B cell (primary cell): ENCODE measurements around the gene HSD3B2. TPM values are rescaled to one million over a fixed set of nuclear protein-coding genes. Genes with fewer than 3 reads are reported as not detected.

Source experiments
- ATAC-seq: fragments of 200-7000 bp; cut with Tn5 transposase; one replicate; pipeline ENCODE4 v1.10.0; 2021; ENCODE audit warnings: low read depth, mild to moderate bottlenecking, moderate number of reproducible peaks, moderate library complexity
- CTCF ChIA-PET: fragments of 350-600 bp; sonication (Branson Sonifier 250); formaldehyde crosslinking; loops from one replicate; lab custom pipeline; 2021; ENCODE audit warnings: antibody characterized with exemption, inconsistent platforms; lab: Charles Lee
- POLR2A ChIA-PET: fragments of 350-600 bp; sonication (Branson Sonifier 250); formaldehyde crosslinking; loops from one replicate; lab custom pipeline; 2021; ENCODE audit warnings: antibody characterized with exemption; lab: Charles Lee
- DNase-seq: peaks from one replicate; pipeline ENCODE4 v3.0.0; 2013
- H2AFZ ChIP-seq: 2 replicates; pipeline ENCODE4 v1.6.1; 2012; ENCODE audit warnings: mild to moderate bottlenecking, low read depth, low read length; ENCODE audit not compliant: insufficient read depth, poor library complexity, severe bottlenecking
- H3K27ac ChIP-seq, 2 donors: 1 replicate in 1 of 2; 2 replicates in 1 of 2; pipeline ENCODE4 v1.5.1; 2012 to 2013; ENCODE audit warnings: low read length in 2 of 2, mild to moderate bottlenecking in 2 of 2, moderate library complexity in 1 of 2
- H3K27me3 ChIP-seq, 4 experiments: fragments of 200-600 bp in 1 of 4; sonication (generic) in 1 of 4; replicated peaks in 1 of 4; 1 replicate in 2 of 4; 2 replicates in 2 of 4; pipeline versions ENCODE4 v1.6.1 to v1.7.0; 2013 to 2016; ENCODE audit warnings: low read length in 3 of 4, mild to moderate bottlenecking in 2 of 4, mixed read lengths in 1 of 4, moderate library complexity in 1 of 4; ENCODE audit not compliant: insufficient read depth in 4 of 4, control insufficient read depth in 3 of 4; ENCODE audit errors: control extremely low read depth in 1 of 4
- H3K36me3 ChIP-seq, 2 experiments: replicated peaks in 1 of 2; 1 replicate in 1 of 2; 2 replicates in 1 of 2; pipeline versions ENCODE4 v1.6.1 to v1.7.1; 2013; ENCODE audit warnings: low read length in 1 of 2; ENCODE audit not compliant: insufficient read depth in 2 of 2, control insufficient read depth in 1 of 2; ENCODE audit errors: control extremely low read depth in 1 of 2, extremely low read depth in 1 of 2
- H3K4me1 ChIP-seq, 2 donors: fragments of 200-600 bp in 1 of 2; sonication (generic) in 1 of 2; 1 replicate in 1 of 2; 2 replicates in 1 of 2; pipeline versions ENCODE4 v1.5.1 to v1.6.1; 2013 to 2017; ENCODE audit warnings: low read length in 2 of 2; ENCODE audit not compliant: control insufficient read depth in 2 of 2, insufficient read depth in 2 of 2
- H3K4me2 ChIP-seq: replicated peaks from 2 replicates; pipeline ENCODE3; 2012; ENCODE audit warnings: mild to moderate bottlenecking, low read depth, low read length; ENCODE audit not compliant: poor library complexity, severe bottlenecking
- H3K4me3 ChIP-seq, 5 experiments: fragments of 200-600 bp in 1 of 5; sonication (generic) in 1 of 5; 1 replicate in 3 of 5; 2 replicates in 2 of 5; pipeline versions ENCODE4 v1.5.1 to v1.7.0; 2011 to 2016; ENCODE audit warnings: low read length in 4 of 5, mild to moderate bottlenecking in 4 of 5, low read depth in 2 of 5, control low read depth in 1 of 5, moderate library complexity in 1 of 5; ENCODE audit not compliant: insufficient read depth in 1 of 5; ENCODE audit errors: control extremely low read depth in 1 of 5, extremely low read depth in 1 of 5
- H3K79me2 ChIP-seq: fragments of 200-600 bp; sonication (generic); one replicate; pipeline ENCODE4 v1.6.0; 2016; ENCODE audit warnings: low read length; ENCODE audit not compliant: control insufficient read depth, insufficient read depth
- H3K9ac ChIP-seq: fragments of 200-600 bp; sonication (generic); 2 replicates; pipeline ENCODE4 v1.6.1; 2017; ENCODE audit warnings: mild to moderate bottlenecking, low read length, moderate library complexity
- H3K9me3 ChIP-seq, 3 donors: one replicate each; pipeline versions ENCODE4 v1.6.1 to v1.7.1; 2013; ENCODE audit warnings: low read length in 2 of 3; ENCODE audit not compliant: control insufficient read depth in 2 of 3, insufficient read depth in 1 of 3; ENCODE audit errors: control extremely low read depth in 1 of 3
- H4K20me1 ChIP-seq: 2 replicates; pipeline ENCODE4 v1.6.0; 2012; ENCODE audit warnings: mild to moderate bottlenecking, low read length; ENCODE audit not compliant: insufficient read depth, control insufficient read depth, poor library complexity, severe bottlenecking
- H3K27ac Mint-ChIP-seq: one replicate; pipeline ENCODE4 v1.8.0; 2021; ENCODE audit warnings: mixed read lengths
- H3K27me3 Mint-ChIP-seq: one replicate; pipeline ENCODE4 v1.8.0; 2021; ENCODE audit warnings: mixed read lengths
- H3K4me1 Mint-ChIP-seq: one replicate; pipeline ENCODE4 v1.8.0; 2021; ENCODE audit warnings: mixed read lengths
- H3K4me3 Mint-ChIP-seq: one replicate; pipeline ENCODE4 v1.8.0; 2021; ENCODE audit warnings: mixed read lengths
- H3K9me3 Mint-ChIP-seq: one replicate; pipeline ENCODE4 v1.8.0; 2022; ENCODE audit warnings: mixed read lengths; ENCODE audit not compliant: insufficient read depth
- EZH2 ChIP-seq: IDR thresholded peaks from 2 replicates; pipeline ENCODE4 v1.6.1; 2012; ENCODE audit warnings: borderline replicate concordance, low read depth, mild to moderate bottlenecking, moderate library complexity, low read length; ENCODE audit not compliant: insufficient read depth, poor library complexity, severe bottlenecking
- WGBS: methylation state at CpG from one replicate; pipeline ENCODE4 v1.1.5; 2013; ENCODE audit warnings: missing lambda C conversion rate; ENCODE audit not compliant: insufficient coverage; 5-methylcytosine and 5-hydroxymethylcytosine counted together
- intact Hi-C: fragments of 100-400 bp; cut with micrococcal nuclease; formaldehyde crosslinking; loops from one replicate; pipeline ENCODE4 v1.10.0; 2022
- polyA plus RNA-seq: library from polyadenylated mRNA; depleted of rRNA; stranded (reverse); fragments of >200 nt; gene quantifications from 2 replicates; pipeline ENCODE4 v1.2.3, GENCODE V29; 2012
- total RNA-seq, 2 donors: library from RNA; stranded (reverse); fragments of 120-200 nt in 1 of 2; gene quantifications; 1 replicate in 1 of 2; 2 replicates in 1 of 2; pipeline versions ENCODE4 v1.2.3 to v1.2.4, GENCODE V29; 2013 to 2022
- TF ChIP-seq, protein P1 (sequence below): fragments of 200-600 bp; IDR thresholded peaks from one replicate; pipeline ENCODE4 v1.8.0; 2022; ENCODE audit warnings: antibody characterized with exemption, mild to moderate bottlenecking

The HSD3B2 gene
- total and polyA plus RNA-seq, 2 donors (not counting 1 experiment from before 2014, with no cell fraction given): not detected

- no peaks in the 10 kb centered on the region for H3K36me3 ChIP-seq
- H3K27me3 ChIP-seq: peaks cover 0 to 3% (median 0%) of the 10 kb centered on the region in 4 experiments
- H3K4me2 ChIP-seq: no peak overlapping the region
- DNase-seq (no peak), ATAC-seq (no peak)
- TF ChIP-seq EZH2: no peak
- TF ChIP-seq, protein P1, sequence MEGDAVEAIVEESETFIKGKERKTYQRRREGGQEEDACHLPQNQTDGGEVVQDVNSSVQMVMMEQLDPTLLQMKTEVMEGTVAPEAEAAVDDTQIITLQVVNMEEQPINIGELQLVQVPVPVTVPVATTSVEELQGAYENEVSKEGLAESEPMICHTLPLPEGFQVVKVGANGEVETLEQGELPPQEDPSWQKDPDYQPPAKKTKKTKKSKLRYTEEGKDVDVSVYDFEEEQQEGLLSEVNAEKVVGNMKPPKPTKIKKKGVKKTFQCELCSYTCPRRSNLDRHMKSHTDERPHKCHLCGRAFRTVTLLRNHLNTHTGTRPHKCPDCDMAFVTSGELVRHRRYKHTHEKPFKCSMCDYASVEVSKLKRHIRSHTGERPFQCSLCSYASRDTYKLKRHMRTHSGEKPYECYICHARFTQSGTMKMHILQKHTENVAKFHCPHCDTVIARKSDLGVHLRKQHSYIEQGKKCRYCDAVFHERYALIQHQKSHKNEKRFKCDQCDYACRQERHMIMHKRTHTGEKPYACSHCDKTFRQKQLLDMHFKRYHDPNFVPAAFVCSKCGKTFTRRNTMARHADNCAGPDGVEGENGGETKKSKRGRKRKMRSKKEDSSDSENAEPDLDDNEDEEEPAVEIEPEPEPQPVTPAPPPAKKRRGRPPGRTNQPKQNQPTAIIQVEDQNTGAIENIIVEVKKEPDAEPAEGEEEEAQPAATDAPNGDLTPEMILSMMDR: no peak
- no peak overlapping the region for H3K4me3 ChIP-seq
- Mint-ChIP-seq H3K9me3 (no peaks in the 10 kb centered on the region), H3K4me3 (no peak overlapping the region), H3K27me3 (peaks cover 32% of the 10 kb centered on the region), H3K4me1 (no peaks in the 10 kb centered on the region), H3K27ac (no peak overlapping the region)
- H3K79me2 ChIP-seq: no peaks in the 10 kb centered on the region
- 79% methylated on average over 2 of the region's 3 CpGs for WGBS
- no peaks in the 10 kb centered on the region for H4K20me1 ChIP-seq
- intact Hi-C loops: no loop called here
- no peak overlapping the region for H2AFZ ChIP-seq
- no peak overlapping the region for H3K27ac ChIP-seq
- no peaks in the 10 kb centered on the region for H3K9me3 ChIP-seq
- CTCF ChIA-PET: no interaction called here
- no peaks in the 10 kb centered on the region for H3K4me1 ChIP-seq
- POLR2A ChIA-PET: no interaction called here
- no peak overlapping the region for H3K9ac ChIP-seq
These were observed 16.9 kb downstream of the HSD3B2 start for GRCh38 chr1:119431836-119432235.

GRCh38 chr1:119435052-119435451, 20.1 kb downstream of the HSD3B2 start:
- DNase-seq (no peak), ATAC-seq (no peak)
- ChIA-PET CTCF (no interaction called here), POLR2A (no interaction called here)
- no peak overlapping the region for H3K4me3 ChIP-seq
- no peak overlapping the region for H3K4me2 ChIP-seq
- H3K9me3 ChIP-seq: no peaks in the 10 kb centered on the region
- Mint-ChIP-seq H3K27ac (no peak overlapping the region), H3K4me3 (no peak overlapping the region), H3K4me1 (no peaks in the 10 kb centered on the region), H3K27me3 (peaks cover 23% of the 10 kb centered on the region), H3K9me3 (no peaks in the 10 kb centered on the region)
- H3K4me1 ChIP-seq: no peaks in the 10 kb centered on the region
- no peak overlapping the region for H3K9ac ChIP-seq
- TF ChIP-seq, protein P1: no peak
- TF ChIP-seq EZH2: no peak
- no peaks in the 10 kb centered on the region for H3K79me2 ChIP-seq
- no peak overlapping the region for H2AFZ ChIP-seq
- H3K27me3 ChIP-seq: peaks cover 0 to 3% (median 0%) of the 10 kb centered on the region in 4 experiments
- intact Hi-C loops: no loop called here
- WGBS: no CpG with 5 or more reads among the region's 3 CpGs
- no peaks in the 10 kb centered on the region for H3K36me3 ChIP-seq
- no peaks in the 10 kb centered on the region for H4K20me1 ChIP-seq
- no peak overlapping the region for H3K27ac ChIP-seq
